GM23338 (cell line): Measurements from ENCODE around the gene PCDHGB5. TPM values are rescaled to one million over a fixed set of nuclear protein-coding genes. Genes with fewer than 3 reads are reported as not detected.

Experiments
- ATAC-seq: fragments of 200-7000 bp; cut with Tn5 transposase; 3 replicates; pipeline ENCODE4 v1.9.1; 2020
- DNase-seq: peaks from one replicate; pipeline ENCODE4 v3.0.0-alpha.2; 2015; ENCODE audit warnings: low spot score
- H2AFZ ChIP-seq: fragments of 200-600 bp; sonication (generic); 2 replicates; pipeline ENCODE4 v1.8.0; 2016; ENCODE audit warnings: antibody characterized with exemption, mild to moderate bottlenecking, moderate library complexity
- H3F3A ChIP-seq: fragments of 200-600 bp; sonication (generic); replicated peaks from 2 replicates; pipeline ENCODE4 v1.8.0; 2017; ENCODE audit warnings: antibody characterized with exemption, mixed run types, low read depth
- H3K27ac ChIP-seq: fragments of 200-600 bp; sonication (generic); 2 replicates; pipeline ENCODE4 v1.6.1; 2016; ENCODE audit warnings: low read depth
- H3K27me3 ChIP-seq: fragments of 200-600 bp; sonication (generic); 2 replicates; pipeline ENCODE4 v1.8.0; 2016; ENCODE audit warnings: mild to moderate bottlenecking, mixed run types, moderate library complexity; ENCODE audit not compliant: insufficient read depth
- H3K36me3 ChIP-seq: fragments of 200-600 bp; sonication (generic); 2 replicates; pipeline ENCODE4 v1.8.0; 2016; ENCODE audit warnings: mild to moderate bottlenecking; ENCODE audit not compliant: insufficient read depth
- H3K4me1 ChIP-seq: fragments of 200-600 bp; sonication (generic); 2 replicates; pipeline ENCODE4 v1.8.0; 2016; ENCODE audit warnings: mild to moderate bottlenecking, moderate library complexity; ENCODE audit not compliant: insufficient read depth
- H3K4me2 ChIP-seq: fragments of 200-600 bp; sonication (generic); 2 replicates; pipeline ENCODE4 v1.7.1; 2017; ENCODE audit warnings: mixed run types
- H3K4me3 ChIP-seq: fragments of 200-600 bp; sonication (generic); 2 replicates; pipeline ENCODE4 v1.6.1; 2016; ENCODE audit warnings: mixed run types
- H3K79me2 ChIP-seq: fragments of 200-600 bp; sonication (generic); replicated peaks from 2 replicates; pipeline ENCODE4 v1.8.0; 2017; ENCODE audit warnings: mild to moderate bottlenecking; ENCODE audit not compliant: insufficient read depth
- H3K9me2 ChIP-seq: fragments of 200-600 bp; sonication (generic); 2 replicates; pipeline ENCODE4 v1.8.0; 2017; ENCODE audit not compliant: insufficient read depth
- H4K20me1 ChIP-seq: fragments of 200-600 bp; sonication (generic); replicated peaks from 2 replicates; pipeline ENCODE4 v1.8.0; 2017; ENCODE audit warnings: mild to moderate bottlenecking; ENCODE audit not compliant: insufficient read depth
- H3K27ac Mint-ChIP-seq: 2 replicates; pipeline ENCODE4 v1.8.0; 2020; ENCODE audit warnings: inconsistent platforms, mild to moderate bottlenecking, moderate library complexity, mixed read lengths
- H3K27me3 Mint-ChIP-seq: 3 replicates; pipeline ENCODE4 v1.8.0; 2022; ENCODE audit warnings: low read depth, mild to moderate bottlenecking, moderate library complexity, mixed read lengths, inconsistent platforms; ENCODE audit not compliant: insufficient read depth, poor library complexity
- H3K36me3 Mint-ChIP-seq: 3 replicates; pipeline ENCODE4 v1.8.0; 2021; ENCODE audit warnings: low read depth, mild to moderate bottlenecking, inconsistent platforms, moderate library complexity, mixed read lengths
- H3K4me1 Mint-ChIP-seq: 3 replicates; pipeline ENCODE4 v1.8.0; 2020; ENCODE audit warnings: mild to moderate bottlenecking, inconsistent platforms, mixed read lengths
- H3K4me3 Mint-ChIP-seq: 3 replicates; pipeline ENCODE4 v1.8.0; 2021; ENCODE audit warnings: moderate library complexity, mild to moderate bottlenecking, inconsistent platforms, mixed read lengths
- H3K9me3 Mint-ChIP-seq: 3 replicates; pipeline ENCODE4 v1.8.0; 2020; ENCODE audit warnings: moderate library complexity, mild to moderate bottlenecking, inconsistent platforms, mixed read lengths
- CREB1 ChIP-seq: fragments of 250-450 bp; sonication (Bioruptor Pico); IDR thresholded peaks from 2 replicates; pipeline ENCODE4 v1.5.0; 2020; ENCODE audit warnings: low read depth, mild to moderate bottlenecking, moderate library complexity
- JUNB ChIP-seq: IDR thresholded peaks from one replicate; pipeline ENCODE4 v1.6.1; 2016; ENCODE audit warnings: antibody characterized with exemption; ENCODE audit not compliant: unreplicated experiment
- NANOG ChIP-seq: IDR thresholded peaks from 2 replicates; pipeline ENCODE4 v1.6.1; 2016; ENCODE audit warnings: antibody characterized with exemption, borderline replicate concordance
- ZNF114 ChIP-seq: fragments of 250-450 bp; sonication (Bioruptor Pico); IDR thresholded peaks from 2 replicates; pipeline ENCODE4 v1.5.0; 2020; ENCODE audit warnings: mild to moderate bottlenecking, moderate library complexity
- ZNF331 ChIP-seq: fragments of 250-450 bp; sonication (Bioruptor Pico); IDR thresholded peaks from 2 replicates; pipeline ENCODE4 v1.5.0; 2020; ENCODE audit warnings: low read depth, mild to moderate bottlenecking, moderate library complexity
- polyA plus RNA-seq: library from polyadenylated mRNA; unstranded; fragments of >200 nt; fragmentation: Nextera tagmentation; extraction: Ambion mirVana; gene quantifications from 2 replicates; pipeline ENCODE4 v1.2.1, GENCODE V29; 2016
- total RNA-seq: library from RNA; depleted of rRNA; stranded (reverse); fragments of >200 nt; shearing (Covaris generic); gene quantifications from 2 replicates; pipeline ENCODE4 v1.2.3, GENCODE V29; 2014
- TF ChIP-seq, protein P1 (sequence below), 2 experiments: fragments of 200-600 bp in 1 of 2; sonication (generic) in 1 of 2; conservative IDR thresholded peaks; 2 replicates each; pipeline versions ENCODE4 v1.5.1 to v1.6.1; 2016 to 2017; ENCODE audit warnings: antibody characterized with exemption in 2 of 2, low read depth in 2 of 2, mild to moderate bottlenecking in 2 of 2, moderate library complexity in 1 of 2
- TF ChIP-seq, protein P2 (sequence below): fragments of 250-450 bp; sonication (Bioruptor Pico); IDR thresholded peaks from 2 replicates; pipeline ENCODE4 v1.5.0; 2020; ENCODE audit warnings: mild to moderate bottlenecking, moderate library complexity
- TF ChIP-seq, protein P3 (sequence below): IDR thresholded peaks from one replicate; pipeline ENCODE4 v1.6.1; 2018; ENCODE audit warnings: antibody characterized with exemption; ENCODE audit not compliant: unreplicated experiment

The PCDHGB5 gene
- total and polyA plus RNA-seq, 2 experiments from 2014 or later: 2.5 to 18.5 TPM

DNA sequence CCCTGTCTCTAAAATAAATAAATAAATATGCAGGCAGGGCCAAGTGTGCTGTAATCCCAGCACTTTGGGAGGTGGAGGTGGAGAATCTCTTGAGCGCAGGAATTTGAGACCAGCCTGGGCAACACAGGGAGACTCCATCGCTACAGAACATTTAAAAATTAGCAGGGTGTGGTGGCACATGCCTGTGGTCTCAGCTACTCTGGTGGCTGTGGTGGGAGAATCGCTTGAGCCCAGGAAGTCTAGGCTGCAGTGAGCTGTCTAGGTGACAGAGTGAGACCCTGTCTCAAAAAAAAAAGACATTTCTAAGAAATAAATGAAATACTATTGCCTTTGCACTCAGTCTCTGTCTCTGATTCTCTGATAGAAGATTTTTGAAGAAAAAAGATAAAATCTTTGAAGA lies 13.8 kb downstream of the PCDHGB5 start (continued):
- TF ChIP-seq, protein P1, sequence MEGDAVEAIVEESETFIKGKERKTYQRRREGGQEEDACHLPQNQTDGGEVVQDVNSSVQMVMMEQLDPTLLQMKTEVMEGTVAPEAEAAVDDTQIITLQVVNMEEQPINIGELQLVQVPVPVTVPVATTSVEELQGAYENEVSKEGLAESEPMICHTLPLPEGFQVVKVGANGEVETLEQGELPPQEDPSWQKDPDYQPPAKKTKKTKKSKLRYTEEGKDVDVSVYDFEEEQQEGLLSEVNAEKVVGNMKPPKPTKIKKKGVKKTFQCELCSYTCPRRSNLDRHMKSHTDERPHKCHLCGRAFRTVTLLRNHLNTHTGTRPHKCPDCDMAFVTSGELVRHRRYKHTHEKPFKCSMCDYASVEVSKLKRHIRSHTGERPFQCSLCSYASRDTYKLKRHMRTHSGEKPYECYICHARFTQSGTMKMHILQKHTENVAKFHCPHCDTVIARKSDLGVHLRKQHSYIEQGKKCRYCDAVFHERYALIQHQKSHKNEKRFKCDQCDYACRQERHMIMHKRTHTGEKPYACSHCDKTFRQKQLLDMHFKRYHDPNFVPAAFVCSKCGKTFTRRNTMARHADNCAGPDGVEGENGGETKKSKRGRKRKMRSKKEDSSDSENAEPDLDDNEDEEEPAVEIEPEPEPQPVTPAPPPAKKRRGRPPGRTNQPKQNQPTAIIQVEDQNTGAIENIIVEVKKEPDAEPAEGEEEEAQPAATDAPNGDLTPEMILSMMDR (conservative IDR thresholded peaks at IDR 0.05; ENCODE audit: low read depth in 2 of 2): no peak
- TF ChIP-seq ZNF114 (CRISPR knock-in tag): no peak
- TF ChIP-seq CREB1 (CRISPR knock-in tag): no peak
- no peak for TF ChIP-seq JUNB

DNA sequence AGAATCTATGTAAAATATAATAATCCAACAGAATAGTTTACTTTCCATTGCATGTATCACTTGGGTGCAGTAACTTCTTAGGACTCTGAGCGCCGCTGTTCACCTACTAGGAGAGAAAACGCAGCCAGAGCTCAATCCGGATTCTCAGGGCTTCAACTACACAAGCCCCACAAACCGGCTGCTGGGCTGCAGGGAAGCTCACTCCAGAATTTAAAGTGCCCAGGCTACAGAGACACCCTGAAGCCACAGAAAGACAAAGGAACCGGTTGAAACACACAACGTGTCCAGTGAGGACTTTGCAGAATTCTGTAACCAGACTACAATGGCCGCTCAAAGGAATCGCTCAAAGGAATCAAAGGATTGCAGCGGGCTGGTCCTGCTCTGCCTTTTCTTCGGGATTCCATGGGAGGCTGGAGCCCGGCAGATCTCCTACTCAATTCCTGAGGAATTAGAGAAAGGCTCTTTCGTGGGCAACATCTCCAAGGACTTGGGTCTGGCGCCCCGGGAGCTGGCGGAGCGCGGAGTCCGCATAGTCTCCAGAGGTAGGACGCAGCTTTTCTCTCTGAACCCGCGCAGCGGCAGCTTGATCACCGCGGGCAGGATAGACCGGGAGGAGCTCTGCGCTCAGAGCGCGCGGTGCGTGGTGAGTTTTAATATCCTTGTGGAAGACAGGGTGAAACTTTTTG lies 15.2 kb downstream of the PCDHGB5 start, which contains the start of gene PCDHGA10:
Gene PCDHGA10, plus strand, starts transcription at position 134 of the 686 bp plus-strand sequence. Its CDS starts 189 bp downstream, at position 323.
- Histone ChIP-seq H3K27ac (no peak within 1 kb of the TSS), H3K4me3 (peak within 1 kb of the TSS; percentile 40; the same call in 1 of the 2 replicates), H3K36me3 (no peaks in the 10 kb centered on the region), H3K79me2 (0 out of 2 replicates have a peak, but pooled peaks cover 4% of the 10 kb centered on the region), H2AFZ (peak within 1 kb of the TSS; percentile 57), H3K4me2 (peak within 1 kb of the TSS; percentile 45; the same call in 1 of the 2 replicates), H4K20me1 (peaks cover 7% of the 10 kb centered on the region; the same call in 1 of the 2 replicates), H3K4me1 (peaks cover 5% of the 10 kb centered on the region), H3K9me2 (no peaks in the 10 kb centered on the region), H3K27me3 (peaks cover 8% of the 10 kb centered on the region), H3F3A (no peaks in the 10 kb centered on the region)
- DNase-seq: peak; percentile 92
- Mint-ChIP-seq H3K9me3 (peaks cover 43% of the 10 kb centered on the region), H3K27ac (peak within 1 kb of the TSS; percentile 89), H3K4me1 (peaks cover 16% of the 10 kb centered on the region), H3K27me3 (peaks cover 23% of the 10 kb centered on the region), H3K36me3 (peaks cover 46% of the 10 kb centered on the region), H3K4me3 (peak within 1 kb of the TSS; percentile 90)
- ATAC-seq: peak; percentile 57
- TF ChIP-seq ZNF331 (CRISPR knock-in tag) (no peak), CREB1 (CRISPR knock-in tag) (no peak), NANOG (no peak), ZNF114 (CRISPR knock-in tag) (no peak)
- TF ChIP-seq, protein P2, sequence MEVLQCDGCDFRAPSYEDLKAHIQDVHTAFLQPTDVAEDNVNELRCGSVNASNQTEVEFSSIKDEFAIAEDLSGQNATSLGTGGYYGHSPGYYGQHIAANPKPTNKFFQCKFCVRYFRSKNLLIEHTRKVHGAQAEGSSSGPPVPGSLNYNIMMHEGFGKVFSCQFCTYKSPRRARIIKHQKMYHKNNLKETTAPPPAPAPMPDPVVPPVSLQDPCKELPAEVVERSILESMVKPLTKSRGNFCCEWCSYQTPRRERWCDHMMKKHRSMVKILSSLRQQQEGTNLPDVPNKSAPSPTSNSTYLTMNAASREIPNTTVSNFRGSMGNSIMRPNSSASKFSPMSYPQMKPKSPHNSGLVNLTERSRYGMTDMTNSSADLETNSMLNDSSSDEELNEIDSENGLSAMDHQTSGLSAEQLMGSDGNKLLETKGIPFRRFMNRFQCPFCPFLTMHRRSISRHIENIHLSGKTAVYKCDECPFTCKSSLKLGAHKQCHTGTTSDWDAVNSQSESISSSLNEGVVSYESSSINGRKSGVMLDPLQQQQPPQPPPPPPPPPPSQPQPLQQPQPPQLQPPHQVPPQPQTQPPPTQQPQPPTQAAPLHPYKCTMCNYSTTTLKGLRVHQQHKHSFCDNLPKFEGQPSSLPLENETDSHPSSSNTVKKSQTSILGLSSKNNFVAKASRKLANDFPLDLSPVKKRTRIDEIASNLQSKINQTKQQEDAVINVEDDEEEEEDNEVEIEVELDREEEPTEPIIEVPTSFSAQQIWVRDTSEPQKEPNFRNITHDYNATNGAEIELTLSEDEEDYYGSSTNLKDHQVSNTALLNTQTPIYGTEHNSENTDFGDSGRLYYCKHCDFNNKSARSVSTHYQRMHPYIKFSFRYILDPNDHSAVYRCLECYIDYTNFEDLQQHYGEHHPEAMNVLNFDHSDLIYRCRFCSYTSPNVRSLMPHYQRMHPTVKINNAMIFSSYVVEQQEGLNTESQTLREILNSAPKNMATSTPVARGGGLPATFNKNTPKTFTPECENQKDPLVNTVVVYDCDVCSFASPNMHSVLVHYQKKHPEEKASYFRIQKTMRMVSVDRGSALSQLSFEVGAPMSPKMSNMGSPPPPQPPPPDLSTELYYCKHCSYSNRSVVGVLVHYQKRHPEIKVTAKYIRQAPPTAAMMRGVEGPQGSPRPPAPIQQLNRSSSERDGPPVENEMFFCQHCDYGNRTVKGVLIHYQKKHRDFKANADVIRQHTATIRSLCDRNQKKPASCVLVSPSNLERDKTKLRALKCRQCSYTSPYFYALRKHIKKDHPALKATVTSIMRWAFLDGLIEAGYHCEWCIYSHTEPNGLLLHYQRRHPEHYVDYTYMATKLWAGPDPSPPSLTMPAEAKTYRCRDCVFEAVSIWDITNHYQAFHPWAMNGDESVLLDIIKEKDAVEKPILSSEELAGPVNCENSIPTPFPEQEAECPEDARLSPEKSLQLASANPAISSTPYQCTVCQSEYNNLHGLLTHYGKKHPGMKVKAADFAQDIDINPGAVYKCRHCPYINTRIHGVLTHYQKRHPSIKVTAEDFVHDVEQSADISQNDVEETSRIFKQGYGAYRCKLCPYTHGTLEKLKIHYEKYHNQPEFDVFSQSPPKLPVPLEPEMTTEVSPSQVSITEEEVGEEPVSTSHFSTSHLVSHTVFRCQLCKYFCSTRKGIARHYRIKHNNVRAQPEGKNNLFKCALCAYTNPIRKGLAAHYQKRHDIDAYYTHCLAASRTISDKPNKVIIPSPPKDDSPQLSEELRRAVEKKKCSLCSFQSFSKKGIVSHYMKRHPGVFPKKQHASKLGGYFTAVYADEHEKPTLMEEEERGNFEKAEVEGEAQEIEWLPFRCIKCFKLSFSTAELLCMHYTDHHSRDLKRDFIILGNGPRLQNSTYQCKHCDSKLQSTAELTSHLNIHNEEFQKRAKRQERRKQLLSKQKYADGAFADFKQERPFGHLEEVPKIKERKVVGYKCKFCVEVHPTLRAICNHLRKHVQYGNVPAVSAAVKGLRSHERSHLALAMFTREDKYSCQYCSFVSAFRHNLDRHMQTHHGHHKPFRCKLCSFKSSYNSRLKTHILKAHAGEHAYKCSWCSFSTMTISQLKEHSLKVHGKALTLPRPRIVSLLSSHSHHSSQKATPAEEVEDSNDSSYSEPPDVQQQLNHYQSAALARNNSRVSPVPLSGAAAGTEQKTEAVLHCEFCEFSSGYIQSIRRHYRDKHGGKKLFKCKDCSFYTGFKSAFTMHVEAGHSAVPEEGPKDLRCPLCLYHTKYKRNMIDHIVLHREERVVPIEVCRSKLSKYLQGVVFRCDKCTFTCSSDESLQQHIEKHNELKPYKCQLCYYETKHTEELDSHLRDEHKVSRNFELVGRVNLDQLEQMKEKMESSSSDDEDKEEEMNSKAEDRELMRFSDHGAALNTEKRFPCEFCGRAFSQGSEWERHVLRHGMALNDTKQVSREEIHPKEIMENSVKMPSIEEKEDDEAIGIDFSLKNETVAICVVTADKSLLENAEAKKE (CRISPR knock-in tag): no peak
- TF ChIP-seq, protein P1 (conservative IDR thresholded peaks at IDR 0.05; ENCODE audit: low read depth in 2 of 2): peak; percentile 71 to 74
- TF ChIP-seq, protein P3, sequence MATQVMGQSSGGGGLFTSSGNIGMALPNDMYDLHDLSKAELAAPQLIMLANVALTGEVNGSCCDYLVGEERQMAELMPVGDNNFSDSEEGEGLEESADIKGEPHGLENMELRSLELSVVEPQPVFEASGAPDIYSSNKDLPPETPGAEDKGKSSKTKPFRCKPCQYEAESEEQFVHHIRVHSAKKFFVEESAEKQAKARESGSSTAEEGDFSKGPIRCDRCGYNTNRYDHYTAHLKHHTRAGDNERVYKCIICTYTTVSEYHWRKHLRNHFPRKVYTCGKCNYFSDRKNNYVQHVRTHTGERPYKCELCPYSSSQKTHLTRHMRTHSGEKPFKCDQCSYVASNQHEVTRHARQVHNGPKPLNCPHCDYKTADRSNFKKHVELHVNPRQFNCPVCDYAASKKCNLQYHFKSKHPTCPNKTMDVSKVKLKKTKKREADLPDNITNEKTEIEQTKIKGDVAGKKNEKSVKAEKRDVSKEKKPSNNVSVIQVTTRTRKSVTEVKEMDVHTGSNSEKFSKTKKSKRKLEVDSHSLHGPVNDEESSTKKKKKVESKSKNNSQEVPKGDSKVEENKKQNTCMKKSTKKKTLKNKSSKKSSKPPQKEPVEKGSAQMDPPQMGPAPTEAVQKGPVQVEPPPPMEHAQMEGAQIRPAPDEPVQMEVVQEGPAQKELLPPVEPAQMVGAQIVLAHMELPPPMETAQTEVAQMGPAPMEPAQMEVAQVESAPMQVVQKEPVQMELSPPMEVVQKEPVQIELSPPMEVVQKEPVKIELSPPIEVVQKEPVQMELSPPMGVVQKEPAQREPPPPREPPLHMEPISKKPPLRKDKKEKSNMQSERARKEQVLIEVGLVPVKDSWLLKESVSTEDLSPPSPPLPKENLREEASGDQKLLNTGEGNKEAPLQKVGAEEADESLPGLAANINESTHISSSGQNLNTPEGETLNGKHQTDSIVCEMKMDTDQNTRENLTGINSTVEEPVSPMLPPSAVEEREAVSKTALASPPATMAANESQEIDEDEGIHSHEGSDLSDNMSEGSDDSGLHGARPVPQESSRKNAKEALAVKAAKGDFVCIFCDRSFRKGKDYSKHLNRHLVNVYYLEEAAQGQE: no peak
